ENCODE measurements around the gene RPS6KB2.

Gene RPS6KB2

DNA sequence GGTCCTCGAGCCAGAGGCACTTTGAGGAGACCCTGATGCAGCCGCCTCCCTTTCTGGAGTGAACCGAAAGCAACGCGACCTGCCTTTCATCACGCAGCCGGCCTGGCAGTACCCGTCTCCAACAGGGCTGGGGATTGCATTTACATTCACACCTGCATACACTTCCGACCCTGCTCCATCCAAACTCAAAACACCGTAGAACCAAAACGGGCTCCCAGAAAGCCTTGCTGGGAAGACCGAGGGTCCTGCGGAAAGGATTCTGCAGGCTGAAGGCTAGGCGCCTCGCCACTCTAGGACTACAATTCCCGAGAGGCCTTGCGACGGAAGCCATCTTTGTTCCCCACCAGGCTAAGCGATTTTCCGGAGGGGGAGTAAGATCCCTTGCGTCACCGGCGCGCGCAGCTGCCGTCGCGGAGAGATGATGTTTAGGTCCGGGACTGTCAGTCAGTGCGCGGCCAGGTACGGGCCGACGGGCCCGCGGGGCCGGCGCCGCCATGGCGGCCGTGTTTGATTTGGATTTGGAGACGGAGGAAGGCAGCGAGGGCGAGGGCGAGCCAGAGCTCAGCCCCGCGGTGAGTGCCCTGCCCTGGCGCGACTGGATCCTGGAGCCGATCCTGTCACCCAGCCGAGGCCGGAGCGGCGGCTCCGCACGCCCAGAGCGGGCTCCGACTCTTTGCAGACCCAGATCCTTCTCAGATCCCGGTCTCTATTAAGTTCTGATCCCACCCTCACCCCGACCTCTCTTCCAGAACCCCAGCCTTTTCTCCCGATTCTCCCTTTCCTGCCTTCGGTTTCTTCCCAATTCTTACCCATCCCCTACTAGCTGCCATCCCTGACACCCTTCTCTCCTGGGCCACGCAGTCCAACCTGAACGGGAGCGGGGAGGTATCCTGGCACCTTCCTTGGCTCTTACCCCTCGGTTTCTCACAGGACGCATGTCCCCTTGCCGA lies at the start of gene RPS6KB2:
Gene RPS6KB2, plus strand, starts transcription at position 443 of the 950 bp plus-strand sequence. Its CDS starts 52 bp downstream, at position 495.
- peak; percentile 85 for DNase-seq

DNA sequence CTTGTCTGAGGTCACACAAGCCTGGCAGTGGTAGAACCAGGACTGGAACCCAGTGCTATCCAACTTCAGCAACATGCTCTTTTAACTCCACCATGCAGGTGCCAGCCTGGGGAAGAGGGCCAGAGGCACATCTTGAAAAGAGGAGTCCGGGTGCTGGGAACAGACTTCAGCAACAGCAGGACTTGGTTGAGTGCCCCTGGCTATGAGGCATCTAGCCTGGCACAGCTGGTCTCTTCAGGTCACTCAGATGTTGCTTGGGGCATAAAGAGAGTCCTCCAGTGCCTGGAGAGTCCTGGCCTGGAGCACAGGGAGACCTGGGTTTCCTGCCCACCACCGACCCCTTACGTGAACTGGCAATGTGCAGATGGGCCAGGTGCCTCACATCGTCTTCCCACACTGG lies 49.8 kb upstream of the RPS6KB2 start:
- no peak for DNase-seq

DNA sequence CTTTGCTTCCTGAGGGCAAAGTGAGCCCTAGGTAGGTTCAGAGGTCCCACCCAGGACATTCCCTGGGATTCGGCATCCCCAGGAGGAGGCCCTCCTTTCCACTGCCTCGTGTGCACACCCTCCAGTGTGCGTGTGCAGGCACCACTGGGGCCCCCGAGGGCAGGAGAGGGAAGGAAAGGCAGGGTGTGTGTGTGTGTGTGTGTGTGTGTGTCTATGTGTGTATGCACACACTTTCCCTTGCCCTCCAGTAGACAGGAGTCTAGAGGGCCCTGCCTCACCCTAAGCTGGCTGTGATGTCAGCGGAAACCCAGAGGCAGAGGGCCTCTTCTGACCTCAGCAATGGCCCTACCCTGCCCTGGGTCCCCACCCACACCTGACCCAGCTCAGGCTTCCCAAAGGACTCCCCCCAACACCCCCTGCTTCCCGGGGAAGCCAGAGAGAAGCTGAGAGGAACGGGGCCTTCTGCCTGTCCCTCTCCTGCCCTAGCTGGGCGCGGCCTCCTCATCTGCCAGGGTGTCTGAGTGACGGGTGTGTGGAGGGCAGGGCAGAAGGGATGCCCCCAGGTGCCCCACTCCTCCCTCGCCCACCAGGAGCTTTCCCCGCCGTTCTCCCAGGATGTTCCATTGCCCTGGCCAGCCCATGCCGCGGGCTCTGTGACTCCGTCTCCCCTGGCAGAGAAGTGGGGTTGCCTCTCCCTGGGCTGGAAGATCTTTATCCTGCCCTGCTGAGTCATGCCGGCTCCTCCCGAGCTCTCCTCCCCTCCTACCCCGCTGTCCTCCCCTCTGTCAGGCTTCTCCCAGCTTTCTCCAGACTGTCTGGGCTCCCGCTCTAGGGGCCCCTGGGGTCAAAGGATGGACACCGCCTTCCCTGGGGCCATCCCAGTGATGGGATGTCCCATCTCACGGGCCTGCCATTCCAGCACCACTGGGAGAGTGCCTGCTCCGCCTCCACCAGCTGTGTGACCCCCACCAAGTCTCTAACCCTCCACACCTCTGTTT lies 48.9 kb upstream of the RPS6KB2 start:
- no peak for DNase-seq

DNA sequence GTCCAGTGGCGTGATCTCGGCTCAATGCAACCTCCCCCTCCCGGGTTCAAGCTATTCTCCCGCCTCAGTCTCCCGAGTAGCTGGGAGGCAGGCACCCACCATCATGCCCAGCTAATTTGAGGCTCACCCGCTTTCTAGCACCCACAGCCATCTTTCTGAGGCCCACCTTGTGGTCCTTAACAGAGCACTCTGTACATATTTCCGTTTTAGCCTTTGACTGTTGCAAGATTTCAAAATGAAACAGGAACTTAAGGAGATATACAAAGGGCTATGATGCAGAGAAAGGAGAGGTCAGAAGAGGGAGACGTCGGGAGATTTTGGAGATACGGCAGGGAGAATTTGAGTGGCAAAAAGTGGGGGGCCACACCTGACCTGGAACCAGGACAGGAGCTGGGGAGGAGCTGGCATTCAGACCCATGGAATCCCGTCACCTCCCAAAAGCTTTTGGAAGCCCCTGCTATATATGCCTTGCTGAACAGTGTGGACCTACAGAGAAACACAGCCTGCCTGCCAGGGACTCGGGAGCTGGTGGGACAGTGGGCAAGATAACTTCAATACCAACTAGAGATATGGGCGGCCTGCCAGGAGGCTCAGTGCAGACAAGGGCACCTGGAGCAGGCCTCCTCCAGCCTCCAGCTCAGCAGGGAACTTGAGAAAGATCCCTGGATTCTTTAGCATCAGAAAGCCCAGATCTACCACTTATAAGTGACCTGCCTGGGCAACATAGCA lies 46.9 kb upstream of the RPS6KB2 start:
- peak; percentile 69 for DNase-seq

DNA sequence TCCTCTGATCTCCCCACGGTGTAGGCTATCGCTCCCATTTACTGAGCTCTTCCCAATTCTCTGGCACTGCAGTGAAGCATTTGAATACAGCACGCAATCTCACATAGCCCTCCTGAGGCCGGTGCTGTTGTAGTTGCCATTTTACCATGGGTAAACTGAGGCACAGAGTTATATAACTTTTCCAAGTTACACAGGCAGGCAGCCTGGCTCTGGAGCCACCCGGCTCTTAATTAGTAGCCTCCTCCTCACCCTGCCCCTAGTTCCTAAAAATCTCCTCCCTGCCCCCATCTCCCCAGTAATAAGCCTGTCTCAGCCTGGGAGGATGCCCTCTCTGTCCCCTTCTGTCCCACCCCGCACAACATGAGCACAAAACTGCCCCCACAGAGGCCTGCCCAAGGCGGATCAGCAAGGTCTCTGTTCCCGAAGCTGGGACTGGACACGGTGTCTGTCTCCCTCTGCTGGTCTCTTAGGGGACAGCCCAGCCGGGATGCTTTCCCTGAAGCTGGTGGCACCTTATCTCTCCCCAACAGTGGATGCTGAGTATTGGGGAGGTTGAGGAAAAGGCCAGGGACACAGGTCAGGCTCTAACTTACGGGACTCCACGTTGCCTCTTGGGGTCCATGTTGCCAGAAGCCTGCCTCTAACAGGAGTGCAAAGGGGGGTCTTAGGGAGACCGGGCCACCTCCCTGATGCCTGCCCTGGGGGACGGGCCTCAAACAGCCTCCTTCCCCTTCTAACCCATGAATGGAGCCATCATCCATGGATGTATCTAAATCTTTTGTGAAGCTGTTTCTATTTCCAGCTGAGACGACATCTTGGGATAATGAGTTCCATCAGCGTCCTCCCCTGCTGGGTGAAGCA lies 45.8 kb upstream of the RPS6KB2 start:
- DNase-seq, result peak; percentile 21

DNA sequence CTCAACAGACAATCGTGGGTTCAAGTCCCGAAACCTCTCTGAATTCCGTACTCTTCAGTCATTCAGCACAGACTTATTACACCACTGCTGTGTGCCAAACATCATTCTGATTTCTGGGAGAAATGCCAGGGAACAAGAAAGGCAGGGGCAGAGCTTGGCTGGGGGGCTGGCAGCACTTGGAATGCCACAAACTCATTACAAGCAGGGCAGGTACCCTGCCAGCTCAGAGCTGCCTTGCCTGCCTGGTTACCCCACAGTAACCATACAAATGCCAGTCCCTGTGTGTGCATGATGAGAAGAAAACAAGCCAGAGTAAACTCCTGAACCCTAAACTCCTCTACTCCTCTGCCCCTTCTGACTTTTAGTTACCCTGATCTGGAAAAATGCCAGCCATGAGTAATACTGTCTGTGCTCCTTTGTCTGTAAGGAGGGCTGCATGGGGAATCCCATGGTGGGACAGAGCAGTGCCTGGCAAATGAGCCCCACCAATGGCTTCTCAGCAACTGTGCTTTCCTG lies 43.4 kb upstream of the RPS6KB2 start:
- no peak for DNase-seq

DNA sequence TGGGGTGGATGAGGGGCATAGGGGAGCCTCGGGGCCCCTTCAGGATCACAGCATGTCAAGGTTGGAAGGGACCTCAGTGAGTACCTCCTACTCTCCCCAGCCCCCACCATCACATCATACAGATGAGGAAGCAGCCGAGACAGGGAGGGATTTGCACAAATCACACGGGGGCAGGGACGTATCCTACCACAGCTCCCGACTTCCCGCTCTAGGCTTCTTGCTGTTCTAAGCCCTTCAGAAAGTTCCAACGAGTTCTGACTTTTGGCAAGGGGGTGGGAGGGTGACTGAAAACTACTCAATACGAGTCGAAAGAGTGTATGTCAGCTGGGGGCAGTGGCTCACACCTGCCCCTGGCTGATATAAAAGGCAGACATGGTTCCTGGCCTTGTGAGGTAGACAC lies 41.2 kb upstream of the RPS6KB2 start:
- DNase-seq, result no peak

DNA sequence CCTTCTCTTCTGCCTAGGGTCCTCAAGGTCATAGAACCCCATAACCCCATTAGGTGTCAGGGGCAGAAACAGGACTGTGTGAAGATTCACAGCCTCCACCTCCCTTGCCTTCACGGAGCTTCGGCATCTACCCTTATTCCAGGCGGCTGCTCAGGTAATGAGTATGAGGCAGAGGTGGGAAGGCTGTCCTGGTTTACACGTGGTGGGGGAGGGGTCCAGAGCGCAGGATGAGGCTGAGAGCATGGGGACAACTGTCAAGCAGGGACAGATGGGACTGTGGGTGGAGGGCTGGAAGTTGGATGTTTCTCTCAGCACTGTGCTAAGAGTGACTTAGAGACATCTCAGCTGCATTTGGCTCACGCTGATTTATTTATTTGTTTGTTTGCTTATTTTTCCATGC lies 40.8 kb upstream of the RPS6KB2 start:
- DNase-seq, result no peak

DNA sequence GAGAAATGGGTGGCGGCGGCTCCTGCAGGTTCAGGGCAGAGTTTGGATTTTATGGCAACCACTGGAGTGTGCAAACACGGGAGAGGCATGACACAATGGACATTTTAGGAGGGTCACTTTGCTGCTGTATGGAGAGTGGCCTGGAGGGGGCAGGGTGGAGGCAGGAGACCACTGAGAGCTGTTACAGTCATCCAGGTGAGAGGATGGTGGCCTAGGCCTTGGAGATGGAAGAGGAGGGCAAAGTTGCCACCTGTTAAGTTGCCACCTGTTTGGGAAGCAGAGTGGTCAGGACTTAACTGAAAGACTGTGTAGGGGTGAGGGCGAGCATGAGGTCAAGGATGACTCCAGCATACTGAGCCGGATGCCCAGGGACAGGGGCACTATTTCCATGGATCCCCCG lies 38.8 kb upstream of the RPS6KB2 start:
- no peak for DNase-seq

DNA sequence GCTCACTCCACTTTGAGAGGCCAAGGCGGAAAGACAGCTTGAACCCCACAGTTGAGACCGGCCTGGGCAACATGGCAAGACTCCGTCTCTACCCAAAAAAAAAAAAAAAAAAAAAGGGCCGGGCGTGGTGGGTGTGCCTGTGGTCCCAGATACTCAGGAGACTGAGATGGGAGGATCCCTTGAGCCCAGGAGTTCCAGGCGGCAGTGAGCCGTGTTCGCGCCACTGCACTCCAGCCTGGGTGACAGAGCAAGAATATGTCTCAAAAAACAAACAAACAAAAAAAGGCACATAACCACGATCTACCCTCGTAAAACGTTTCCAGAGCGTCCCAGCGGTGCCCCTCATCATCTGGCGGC lies 37.4 kb upstream of the RPS6KB2 start:
- DNase-seq, result no peak

DNA sequence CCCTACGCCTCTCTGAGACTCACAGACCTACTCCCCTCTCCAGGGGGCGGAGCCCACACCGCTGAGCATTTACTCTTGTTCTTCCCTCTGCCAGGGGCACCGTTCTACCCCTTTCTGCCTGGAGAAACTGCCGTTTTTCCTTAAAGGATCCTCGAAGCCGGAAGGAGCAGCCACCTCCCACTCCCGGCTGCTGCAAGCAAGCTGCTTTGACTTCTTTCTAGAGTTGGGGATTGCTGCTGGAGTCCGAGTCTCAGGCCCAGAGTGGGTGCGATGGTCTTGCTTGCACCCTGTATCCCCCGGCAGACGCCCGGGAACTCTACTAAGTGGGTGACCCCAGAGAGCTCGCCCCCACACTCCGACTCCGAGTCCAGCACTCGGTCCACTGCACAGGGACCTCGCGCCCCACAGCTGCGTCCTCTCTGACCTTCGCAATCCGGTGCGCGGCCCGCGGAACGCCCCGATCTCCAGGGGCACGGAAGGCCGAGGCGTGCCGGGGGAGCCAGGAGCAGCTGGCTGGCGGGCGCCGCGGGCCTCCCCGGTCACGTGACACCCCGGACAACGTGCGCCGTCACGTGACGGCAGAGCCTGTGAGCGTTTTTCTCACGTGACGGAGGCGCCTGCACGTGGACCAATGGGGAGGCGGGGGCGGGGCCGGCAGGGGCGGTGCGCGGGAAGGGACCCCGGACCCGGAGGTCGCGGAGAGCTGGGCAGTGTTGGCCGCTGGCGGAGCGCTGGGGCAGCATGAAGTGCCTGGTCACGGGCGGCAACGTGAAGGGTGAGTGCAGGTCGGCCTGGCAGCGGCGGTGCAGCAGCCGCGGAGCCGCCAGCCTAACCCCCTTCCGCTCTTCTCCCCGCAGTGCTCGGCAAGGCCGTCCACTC lies 36.8 kb upstream of the RPS6KB2 start, which contains the start of gene RAD9A:
Gene RAD9A, plus strand, starts transcription at position 683 of the 879 bp plus-strand sequence. Its CDS starts 59 bp downstream, at position 742.
- peak; percentile 81 for DNase-seq

DNA sequence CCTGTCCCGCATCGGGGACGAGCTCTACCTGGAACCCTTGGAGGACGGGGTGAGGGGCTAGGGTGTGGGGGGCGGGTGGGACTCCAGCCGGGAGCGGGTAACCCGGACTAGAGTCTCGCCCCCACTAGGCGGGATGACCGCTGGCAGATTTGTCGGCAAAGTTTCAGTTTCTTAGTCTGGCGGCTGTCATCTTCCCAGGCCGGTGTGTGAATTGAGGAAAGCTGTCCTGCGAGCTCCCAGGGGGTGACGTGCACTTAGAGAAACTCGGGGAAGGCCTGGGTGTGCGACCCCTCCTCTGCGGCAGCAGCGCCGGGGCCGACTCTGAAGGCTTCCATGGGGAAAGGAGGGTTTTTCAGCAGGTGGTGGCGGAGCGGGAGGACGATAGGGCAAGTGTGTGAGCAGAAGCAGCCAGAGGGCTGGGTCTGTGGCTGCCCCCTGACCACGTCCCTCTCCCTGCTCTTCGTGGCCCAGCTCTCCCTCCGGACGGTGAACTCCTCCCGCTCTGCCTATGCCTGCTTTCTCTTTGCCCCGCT lies 36.0 kb upstream of the RPS6KB2 start:
- no peak for DNase-seq

DNA sequence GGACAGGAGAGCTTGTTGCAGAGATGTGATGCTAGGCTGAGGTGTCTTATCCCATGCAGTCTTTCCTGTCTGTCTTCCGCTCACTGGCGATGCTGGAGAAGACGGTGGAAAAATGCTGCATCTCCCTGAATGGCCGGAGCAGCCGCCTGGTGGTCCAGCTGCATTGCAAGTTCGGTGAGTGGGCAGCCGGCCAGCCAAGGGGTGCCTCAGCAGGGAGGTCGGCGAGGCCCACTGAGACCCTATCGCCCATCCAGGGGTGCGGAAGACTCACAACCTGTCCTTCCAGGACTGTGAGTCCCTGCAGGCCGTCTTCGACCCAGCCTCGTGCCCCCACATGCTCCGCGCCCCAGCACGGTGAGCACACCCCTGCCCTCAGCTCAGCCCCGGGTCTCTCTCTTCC lies 34.9 kb upstream of the RPS6KB2 start:
- DNase-seq, result no peak

DNA sequence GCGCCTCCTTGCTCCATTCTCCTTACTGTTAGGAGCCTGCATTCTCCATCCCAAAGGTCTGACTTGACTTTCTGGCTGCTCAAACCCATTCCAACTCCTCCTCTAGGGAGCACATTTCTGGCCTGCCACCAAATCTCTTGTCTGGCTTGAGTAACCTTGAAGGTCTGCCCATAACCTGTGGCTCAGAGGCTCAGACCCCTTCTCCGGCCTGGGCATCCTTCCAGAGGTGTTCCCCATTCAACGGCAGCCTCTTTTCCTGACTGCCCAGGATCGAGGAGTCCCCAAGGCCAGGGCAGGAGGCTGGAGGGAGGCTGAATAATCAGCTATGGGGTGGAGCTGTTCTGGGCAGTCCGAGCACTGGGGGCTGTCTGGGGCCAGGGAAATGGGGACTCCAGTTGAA lies 34.3 kb upstream of the RPS6KB2 start:
- DNase-seq, result no peak

DNA sequence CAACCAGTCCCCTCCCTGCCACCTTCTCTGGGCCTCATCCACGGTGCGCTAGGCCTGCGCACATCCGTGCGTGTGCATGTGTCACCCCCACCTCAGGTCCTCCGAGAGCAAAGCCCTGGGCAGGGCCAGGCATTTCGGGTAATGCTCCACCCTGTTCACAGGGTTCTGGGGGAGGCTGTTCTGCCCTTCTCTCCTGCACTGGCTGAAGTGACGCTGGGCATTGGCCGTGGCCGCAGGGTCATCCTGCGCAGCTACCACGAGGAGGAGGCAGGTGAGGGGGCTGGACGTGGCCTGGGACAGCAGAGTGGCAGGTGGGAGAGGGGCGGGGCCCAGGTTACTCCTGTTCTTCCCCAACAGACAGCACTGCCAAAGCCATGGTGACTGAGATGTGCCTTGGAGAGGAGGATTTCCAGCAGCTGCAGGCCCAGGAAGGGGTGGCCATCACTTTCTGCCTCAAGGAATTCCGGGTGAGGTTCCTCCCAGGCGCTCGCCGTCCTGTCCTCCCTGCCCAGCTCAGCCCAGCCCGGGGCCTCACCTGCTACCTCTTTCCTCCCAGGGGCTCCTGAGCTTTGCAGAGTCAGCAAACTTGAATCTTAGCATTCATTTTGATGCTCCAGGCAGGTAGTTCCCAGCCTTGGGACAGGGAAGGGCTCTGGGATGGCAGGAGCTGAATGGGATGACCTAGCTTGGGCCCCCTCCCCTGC lies 32.6 kb upstream of the RPS6KB2 start:
- DNase-seq, result no peak

DNA sequence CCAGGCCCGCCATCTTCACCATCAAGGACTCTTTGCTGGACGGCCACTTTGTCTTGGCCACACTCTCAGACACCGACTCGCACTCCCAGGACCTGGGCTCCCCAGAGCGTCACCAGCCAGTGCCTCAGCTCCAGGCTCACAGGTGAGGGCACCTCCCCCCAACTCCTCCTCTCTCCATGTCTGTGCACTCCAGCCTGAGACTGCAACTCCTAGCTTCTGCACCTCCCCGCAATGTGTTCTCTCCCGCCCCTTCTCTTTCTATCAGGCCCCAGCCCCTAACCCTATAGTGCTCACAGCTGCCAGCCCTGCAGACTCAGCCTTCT lies 32.1 kb upstream of the RPS6KB2 start:
- DNase-seq, result no peak

DNA sequence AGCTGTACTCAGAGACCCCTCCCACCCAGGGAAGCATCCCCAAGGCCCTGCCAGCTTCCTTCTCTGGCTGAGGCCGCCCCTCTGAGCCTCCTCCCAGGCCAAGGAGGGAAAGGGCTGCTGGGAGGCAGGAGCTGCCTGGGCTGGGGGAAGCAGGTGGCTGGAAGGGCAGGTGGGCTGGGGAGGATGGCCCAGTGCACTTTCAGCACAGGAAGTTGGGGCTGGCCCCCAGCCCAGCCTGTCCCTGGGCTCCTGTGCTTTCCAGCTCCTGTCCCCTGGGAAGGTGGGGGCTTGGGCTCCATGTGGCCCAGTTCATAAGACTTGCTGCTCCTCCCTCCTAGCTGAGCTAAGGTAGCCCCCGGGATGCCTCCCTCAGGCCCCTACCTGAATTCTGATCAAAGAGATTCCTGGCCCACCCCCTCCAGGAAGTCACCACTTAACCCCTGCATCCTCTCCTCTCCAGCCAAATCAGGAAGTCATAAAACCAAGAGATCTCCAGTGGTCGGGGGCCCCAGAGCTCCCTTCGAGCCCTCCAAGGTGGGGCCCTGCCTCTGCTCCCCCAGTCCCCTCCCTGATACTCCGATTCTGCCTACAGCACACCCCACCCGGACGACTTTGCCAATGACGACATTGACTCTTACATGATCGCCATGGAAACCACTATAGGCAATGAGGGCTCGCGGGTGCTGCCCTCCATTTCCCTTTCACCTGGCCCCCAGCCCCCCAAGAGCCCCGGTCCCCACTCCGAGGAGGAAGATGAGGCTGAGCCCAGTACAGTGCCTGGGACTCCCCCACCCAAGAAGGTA lies 31.5 kb upstream of the RPS6KB2 start:
- DNase-seq, result no peak

DNA sequence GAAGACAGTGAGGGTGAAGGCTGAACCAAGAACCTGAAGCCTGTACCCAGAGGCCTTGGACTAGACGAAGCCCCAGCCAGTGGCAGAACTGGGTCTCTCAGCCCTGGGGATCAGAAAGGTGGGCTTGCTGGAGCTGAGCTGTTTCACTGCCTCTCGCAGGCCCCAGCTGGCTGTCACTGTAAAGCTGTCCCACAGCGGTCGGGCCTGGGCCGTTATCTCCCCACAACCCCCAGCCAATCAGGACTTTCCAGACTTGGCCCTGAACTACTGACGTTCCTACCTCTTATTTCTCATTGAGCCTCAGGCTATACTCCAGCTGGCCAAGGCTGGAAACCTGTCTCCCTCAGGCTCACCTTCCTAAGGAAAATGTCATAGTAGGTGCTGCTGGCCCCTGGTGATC lies 30.8 kb upstream of the RPS6KB2 start:
- DNase-seq, result no peak

All from GF-D8 (cell line).